ENCODE results near the gene CD86.

GRCh38 chr3:122014741-122015140 lies 40.4 kb upstream of the CD86 start:
- TF ChIP-seq CTCF (IDR thresholded peaks at IDR 0.05; ENCODE audit: insufficient read depth, low read length, poor library complexity, severe bottlenecking) (no peak), EZH2phosphoT487 (conservative IDR thresholded peaks at IDR 0.05; ENCODE audit: low read length) (no peak)
